Smooth muscle cell (in vitro differentiated cells): ENCODE measurements around the gene ADGRD1. TPM values are rescaled to one million over a fixed set of nuclear protein-coding genes. Genes with fewer than 3 reads are reported as not detected.
"Not testable (repeated sequence)": the region's sequence is repeated elsewhere in the genome, so short reads cannot be mapped to it uniquely, and the experiment has no call there.

Experiments
- DNase-seq: peaks from one replicate; lab custom pipeline; 2025; ENCODE audit not compliant: unreplicated experiment; lab: John Stamatoyannopoulos, UW
- H2AFZ ChIP-seq: fragments of 200-600 bp; sonication (generic); 2 replicates; pipeline ENCODE4 v1.6.0; 2016; ENCODE audit warnings: antibody characterized with exemption, low read depth, mild to moderate bottlenecking
- H3F3A ChIP-seq: fragments of 200-600 bp; sonication (generic); 2 replicates; pipeline ENCODE4 v1.6.0; 2017; ENCODE audit warnings: antibody characterized with exemption, low read depth
- H3K27ac ChIP-seq: fragments of 200-600 bp; sonication (generic); 2 replicates; pipeline ENCODE4 v1.5.1; 2016; ENCODE audit warnings: low read depth, mild to moderate bottlenecking
- H3K27me3 ChIP-seq: fragments of 200-600 bp; sonication (generic); 2 replicates; pipeline ENCODE4 v1.6.1; 2016; ENCODE audit warnings: low read depth, mild to moderate bottlenecking
- H3K36me3 ChIP-seq: fragments of 200-600 bp; sonication (generic); 2 replicates; pipeline ENCODE4 v1.5.1; 2016; ENCODE audit warnings: low read depth
- H3K4me1 ChIP-seq: fragments of 200-600 bp; sonication (generic); 2 replicates; pipeline ENCODE4 v1.5.1; 2016; ENCODE audit warnings: low read depth
- H3K4me2 ChIP-seq: fragments of 200-600 bp; sonication (generic); 2 replicates; pipeline ENCODE4 v1.6.0; 2016; ENCODE audit warnings: mild to moderate bottlenecking
- H3K4me3 ChIP-seq: fragments of 200-600 bp; sonication (generic); 2 replicates; pipeline ENCODE4 v1.5.1; 2016; ENCODE audit warnings: mild to moderate bottlenecking
- H3K79me2 ChIP-seq: fragments of 200-600 bp; sonication (generic); 2 replicates; pipeline ENCODE4 v1.6.0; 2016; ENCODE audit warnings: low read depth, mild to moderate bottlenecking
- H3K9ac ChIP-seq: fragments of 200-600 bp; sonication (generic); 2 replicates; pipeline ENCODE4 v1.6.0; 2016; ENCODE audit warnings: low read depth
- H3K9me3 ChIP-seq: fragments of 200-600 bp; sonication (generic); replicated peaks from 2 replicates; pipeline ENCODE4 v1.5.1; 2016; ENCODE audit warnings: low read depth
- H4K20me1 ChIP-seq: fragments of 200-600 bp; sonication (generic); 2 replicates; pipeline ENCODE4 v1.6.0; 2016; ENCODE audit warnings: low read depth
- WGBS: methylation state at CpG from one replicate; pipeline ENCODE4 v1.1.7; 2016; ENCODE audit warnings: low lambda C conversion rate; 5-methylcytosine and 5-hydroxymethylcytosine counted together
- polyA plus RNA-seq: library from polyadenylated mRNA; unstranded; fragments of >200 nt; fragmentation: Nextera tagmentation; extraction: Ambion mirVana; gene quantifications from 2 replicates; pipeline ENCODE4 v1.2.1, GENCODE V29; 2016
- total RNA-seq: library from RNA; depleted of rRNA; stranded (reverse); fragments of >200 nt; gene quantifications from 2 replicates; pipeline ENCODE4 v1.2.3, GENCODE V29; 2014
- TF ChIP-seq, protein P1 (sequence below): fragments of 200-600 bp; sonication (generic); IDR thresholded peaks from 2 replicates; pipeline ENCODE4 v1.5.1; 2017; ENCODE audit warnings: borderline replicate concordance, mild to moderate bottlenecking, antibody characterized with exemption; ENCODE audit not compliant: insufficient read depth, poor library complexity, severe bottlenecking

ADGRD1 gene
- total and polyA plus RNA-seq, 2 experiments from 2014 or later: 0.14 TPM; not detected in 1

- Histone ChIP-seq H3K27me3 (peaks cover 8% of the 10 kb centered on the region), H3K4me1 (no peaks in the 10 kb centered on the region), H3K27ac (no peak overlapping the region), H3K9ac (no peak overlapping the region), H3K9me3 (no peaks in the 10 kb centered on the region), H3K4me2 (no peak overlapping the region), H2AFZ (no peak overlapping the region), H3K36me3 (no peaks in the 10 kb centered on the region), H3K79me2 (no peaks in the 10 kb centered on the region), H3K4me3 (no peak overlapping the region), H3F3A (no peaks in the 10 kb centered on the region), H4K20me1 (no peaks in the 10 kb centered on the region)
- DNase-seq: no peak
- TF ChIP-seq, protein P1, sequence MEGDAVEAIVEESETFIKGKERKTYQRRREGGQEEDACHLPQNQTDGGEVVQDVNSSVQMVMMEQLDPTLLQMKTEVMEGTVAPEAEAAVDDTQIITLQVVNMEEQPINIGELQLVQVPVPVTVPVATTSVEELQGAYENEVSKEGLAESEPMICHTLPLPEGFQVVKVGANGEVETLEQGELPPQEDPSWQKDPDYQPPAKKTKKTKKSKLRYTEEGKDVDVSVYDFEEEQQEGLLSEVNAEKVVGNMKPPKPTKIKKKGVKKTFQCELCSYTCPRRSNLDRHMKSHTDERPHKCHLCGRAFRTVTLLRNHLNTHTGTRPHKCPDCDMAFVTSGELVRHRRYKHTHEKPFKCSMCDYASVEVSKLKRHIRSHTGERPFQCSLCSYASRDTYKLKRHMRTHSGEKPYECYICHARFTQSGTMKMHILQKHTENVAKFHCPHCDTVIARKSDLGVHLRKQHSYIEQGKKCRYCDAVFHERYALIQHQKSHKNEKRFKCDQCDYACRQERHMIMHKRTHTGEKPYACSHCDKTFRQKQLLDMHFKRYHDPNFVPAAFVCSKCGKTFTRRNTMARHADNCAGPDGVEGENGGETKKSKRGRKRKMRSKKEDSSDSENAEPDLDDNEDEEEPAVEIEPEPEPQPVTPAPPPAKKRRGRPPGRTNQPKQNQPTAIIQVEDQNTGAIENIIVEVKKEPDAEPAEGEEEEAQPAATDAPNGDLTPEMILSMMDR: no peak
- 82% methylated on average over 19 of the region's 19 CpGs for WGBS
These were observed 171.0 kb downstream of the ADGRD1 start for GRCh38 chr12:131124487-131125280.

DNA sequence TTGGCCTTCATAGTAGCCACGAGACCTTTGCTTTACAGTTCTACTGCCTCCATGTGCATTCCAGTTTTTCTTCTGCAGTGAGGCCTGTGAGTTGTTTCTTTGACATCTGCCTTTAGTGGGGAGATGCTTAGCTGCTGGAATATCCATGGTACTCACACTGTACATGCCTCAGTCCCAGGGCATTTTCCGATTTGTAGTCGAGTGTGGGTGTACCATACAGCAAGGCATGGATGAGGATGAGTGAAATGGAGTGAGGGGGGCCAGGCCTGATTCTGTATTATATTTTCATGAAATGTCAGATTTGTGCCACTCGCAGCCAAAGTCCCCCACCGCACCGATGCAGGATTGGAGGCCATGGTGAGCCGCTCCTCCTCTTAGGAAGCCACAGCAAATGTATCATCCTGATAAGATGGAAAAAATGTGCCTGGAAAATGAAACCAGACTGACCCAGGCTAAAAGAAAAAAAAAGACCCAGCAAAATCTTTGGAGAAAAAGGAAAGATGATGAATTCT is 173.0 kb downstream of the ADGRD1 start:
- Histone ChIP-seq H3K9ac (no peak overlapping the region), H3K36me3 (no peaks in the 10 kb centered on the region), H3K27ac (no peak overlapping the region), H3K79me2 (no peaks in the 10 kb centered on the region), H3K4me1 (no peaks in the 10 kb centered on the region), H3K27me3 (no peaks in the 10 kb centered on the region), H4K20me1 (no peaks in the 10 kb centered on the region), H2AFZ (no peak overlapping the region), H3K9me3 (no peaks in the 10 kb centered on the region), H3F3A (no peaks in the 10 kb centered on the region), H3K4me3 (no peak overlapping the region), H3K4me2 (no peak overlapping the region)
- WGBS: 78% methylated on average over 7 of the region's 7 CpGs
- TF ChIP-seq, protein P1: no peak
- no peak for DNase-seq

DNA sequence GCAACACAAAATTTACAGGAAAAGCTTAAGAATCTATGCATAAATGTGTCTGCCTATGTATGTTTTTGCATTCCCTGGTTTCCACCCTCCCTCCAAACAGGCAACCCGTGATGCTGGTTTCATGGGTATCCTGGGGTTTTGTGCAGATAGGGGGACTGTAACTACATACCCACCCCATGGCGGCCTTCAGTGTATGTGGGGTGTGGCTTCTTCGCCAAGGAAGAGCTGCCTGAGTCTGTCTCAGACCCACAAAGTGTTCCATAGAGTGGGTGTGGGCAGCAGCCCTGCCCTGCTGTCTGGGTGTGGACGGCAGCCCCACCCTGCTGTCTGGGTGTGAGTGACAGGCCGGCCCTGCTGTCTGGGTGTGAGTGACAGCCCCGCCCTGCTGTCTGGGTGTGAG is 174.8 kb downstream of the ADGRD1 start:
- Histone ChIP-seq H3K9me3 (no peaks in the 10 kb centered on the region), H3K4me3 (no peak overlapping the region), H4K20me1 (no peaks in the 10 kb centered on the region), H3K4me1 (no peaks in the 10 kb centered on the region), H3K36me3 (no peaks in the 10 kb centered on the region), H2AFZ (no peak overlapping the region), H3K79me2 (no peaks in the 10 kb centered on the region), H3K27ac (no peak overlapping the region), H3K4me2 (no peak overlapping the region), H3K9ac (no peak overlapping the region), H3K27me3 (no peaks in the 10 kb centered on the region), H3F3A (no peaks in the 10 kb centered on the region)
- no peak for DNase-seq
- TF ChIP-seq, protein P1: no peak
- WGBS: 93% methylated on average over 6 of the region's 6 CpGs

- H3K27ac ChIP-seq, H3K4me1 ChIP-seq, H3K4me3 ChIP-seq, H3K9ac ChIP-seq, H2AFZ ChIP-seq, H3K27me3 ChIP-seq, H3K36me3 ChIP-seq, DNase-seq, H4K20me1 ChIP-seq, H3K79me2 ChIP-seq, H3F3A ChIP-seq, H3K4me2 ChIP-seq, H3K9me3 ChIP-seq: not testable (repeated sequence)
- WGBS: 98% methylated on average over 17 of the region's 20 CpGs
These were observed 175.4 kb downstream of the ADGRD1 start for GRCh38 chr12:131128966-131129619.
